GM12878 (cell line): Measurements from ENCODE around the gene MRPL49. TPM values are rescaled to one million over a fixed set of nuclear protein-coding genes. Genes with fewer than 3 reads are reported as not detected.
A peak's percentile ranks its signal among the peaks of the same experiment; 100 is the strongest.

ENCODE experiments used
- ATAC-seq: fragments of 200-7000 bp; cut with Tn5 transposase; 3 replicates; pipeline ENCODE4 v1.9.1; 2020; ENCODE audit warnings: mild to moderate bottlenecking, moderate library complexity
- BruUV-seq: library from RNA; stranded (reverse); fragments of 400-500 nt; replicated peaks from 2 replicates; lab custom pipeline; 2021; lab: Mats Ljungman, UMichigan
- CTCF ChIA-PET: fragments of 300-600 bp; sonication (Branson Sonifier 250); formaldehyde crosslinking; extraction: SDS; loops from one replicate; lab custom pipeline; 2021; ENCODE audit warnings: inconsistent platforms; lab: Yijun Ruan, JAX
- POLR2A ChIA-PET: fragments of 350-600 bp; formaldehyde crosslinking; extraction: SDS; loops from one replicate; lab custom pipeline; 2021; ENCODE audit warnings: inconsistent platforms; lab: Charles Lee
- RAD21 ChIA-PET: fragments of 300-600 bp; sonication (Branson Sonifier 250); formaldehyde crosslinking; loops from one replicate; lab custom pipeline; 2023; ENCODE audit warnings: antibody characterized with exemption; ENCODE audit not compliant: unreplicated experiment; lab: Charles Lee
- SMC1A ChIA-PET: fragments of 300-600 bp; sonication (Branson Sonifier 250); formaldehyde crosslinking; loops from one replicate; lab custom pipeline; 2023; ENCODE audit not compliant: unreplicated experiment, uncharacterized antibody; lab: Charles Lee
- DNase-seq: peaks from one replicate; pipeline ENCODE4 v3.0.0-alpha.2; 2011; ENCODE audit warnings: low read depth, low spot score
- FAIRE-seq: peaks from 3 replicates; lab custom pipeline; 2011; peaks lifted over from hg19 to GRCh38; lab: Jason Lieb, UNC
- H2AFZ ChIP-seq: 2 replicates; pipeline ENCODE4 v1.6.0; 2011; ENCODE audit warnings: low read depth, low read length, control low read depth; ENCODE audit not compliant: control insufficient read depth
- H3K27ac ChIP-seq: 2 replicates; pipeline ENCODE4 v1.5.1; 2011; ENCODE audit warnings: control low read depth; ENCODE audit not compliant: control insufficient read depth, insufficient read depth
- H3K27me3 ChIP-seq, 2 experiments: replicated peaks in 1 of 2; 2 replicates each; pipeline versions ENCODE4 v1.6.0 to v1.6.1; 2011; ENCODE audit warnings: low read length in 1 of 2; ENCODE audit not compliant: control insufficient read depth in 2 of 2, insufficient read depth in 2 of 2
- H3K36me3 ChIP-seq, 2 experiments: 2 replicates each; pipeline ENCODE4 v1.5.1; 2011; ENCODE audit warnings: low read length in 1 of 2; ENCODE audit not compliant: control insufficient read depth in 2 of 2, insufficient read depth in 2 of 2
- H3K4me1 ChIP-seq: 2 replicates; pipeline ENCODE4 v1.6.1; 2011; ENCODE audit warnings: mild to moderate bottlenecking, low read length, moderate library complexity, mixed read lengths; ENCODE audit not compliant: control insufficient read depth, insufficient read depth
- H3K4me2 ChIP-seq: 2 replicates; pipeline ENCODE4 v1.6.0; 2011; ENCODE audit warnings: control low read depth; ENCODE audit not compliant: control insufficient read depth, insufficient read depth
- H3K4me3 ChIP-seq: fragments of 200-600 bp; sonication (generic); 2 replicates; pipeline ENCODE4 v1.5.1; 2016
- H3K79me2 ChIP-seq: 2 replicates; pipeline ENCODE4 v1.6.0; 2011; ENCODE audit warnings: low read length; ENCODE audit not compliant: control insufficient read depth, insufficient read depth
- H3K9ac ChIP-seq: 2 replicates; pipeline ENCODE4 v1.8.0; 2011; ENCODE audit warnings: low read length, control low read depth, mixed read lengths; ENCODE audit not compliant: control insufficient read depth, insufficient read depth
- H3K9me3 ChIP-seq: replicated peaks from 3 replicates; pipeline ENCODE4 v1.5.1; 2011; ENCODE audit warnings: mild to moderate bottlenecking, low read length; ENCODE audit not compliant: control insufficient read depth, insufficient read depth
- H4K20me1 ChIP-seq: 2 replicates; pipeline ENCODE4 v1.6.0; 2011; ENCODE audit not compliant: control insufficient read depth, insufficient read depth
- BACH1 ChIP-seq: fragments of 450-650 bp; IDR thresholded peaks from 2 replicates; pipeline ENCODE4 v1.6.1; 2017; ENCODE audit warnings: mild to moderate bottlenecking, borderline replicate concordance
- SMARCA5 ChIP-seq: fragments of 450-650 bp; IDR thresholded peaks from 2 replicates; pipeline ENCODE4 v1.6.1; 2017; ENCODE audit warnings: mild to moderate bottlenecking
- SPI1 ChIP-seq: IDR thresholded peaks from 2 replicates; pipeline ENCODE4 v1.6.1; 2011; ENCODE audit warnings: low read depth, mild to moderate bottlenecking, low read length, moderate library complexity, borderline replicate concordance; ENCODE audit not compliant: insufficient read depth
- SRF ChIP-seq, 2 experiments: IDR thresholded peaks; 2 replicates each; pipeline ENCODE4 v1.6.1; 2011; ENCODE audit warnings: low read depth in 2 of 2, low read length in 2 of 2, mild to moderate bottlenecking in 1 of 2, moderate library complexity in 1 of 2
- YY1 ChIP-seq: IDR thresholded peaks from 2 replicates; pipeline ENCODE4 v1.6.1; 2011; ENCODE audit warnings: low read depth, mild to moderate bottlenecking, low read length
- ZBTB4 ChIP-seq: fragments of 450-650 bp; formaldehyde crosslinking; IDR thresholded peaks from 2 replicates; pipeline ENCODE4 v1.4.0; 2022; ENCODE audit warnings: mild to moderate bottlenecking, moderate library complexity
- WGBS: methylation state at CpG from one replicate; pipeline ENCODE4 v1.1.6; 2016; ENCODE audit warnings: low lambda C conversion rate; ENCODE audit not compliant: insufficient replicate concordance, insufficient coverage; ENCODE audit errors: missing lambda C conversion rate; 5-methylcytosine and 5-hydroxymethylcytosine counted together
- in situ Hi-C: fragments of 300-500 bp; cut with MboI; formaldehyde crosslinking; loops from 9 replicates; pipeline ENCODE4 v1.14.3; 2018; ENCODE audit warnings: mixed read lengths
- intact Hi-C: fragments of 100-400 bp; cut with micrococcal nuclease; formaldehyde crosslinking; loops from one replicate; pipeline ENCODE4 v1.14.2; 2022; ENCODE audit not compliant: unreplicated experiment
- polyA plus RNA-seq, 11 experiments: library from polyadenylated mRNA; depleted of rRNA in 4 of 11; unstranded in 6 of 11; stranded (reverse) in 5 of 11; fragments of >200 nt; fragmentation: Nextera tagmentation in 4 of 11; fragmentation: Illumina TruSeq in 1 of 11; extraction: Ambion mirVana in 4 of 11; extraction: Trizol in 1 of 11; gene quantifications; 1 replicate in 1 of 11; 2 replicates in 10 of 11; pipeline versions ENCODE4 v1.2.1 to v1.2.3, GENCODE V29; 2011 to 2016; ENCODE audit warnings: inconsistent platforms in 2 of 11, missing spikeins in 2 of 11, low read depth in 1 of 11
- total RNA-seq, 4 experiments: library from RNA; depleted of rRNA in 3 of 4; stranded (reverse); fragments of >200 nt in 3 of 4; fragmentation: Illumina TruSeq in 1 of 4; extraction: Trizol in 1 of 4; gene quantifications; 2 replicates each; pipeline versions ENCODE4 v1.2.1 to v1.2.3, GENCODE V29; 2013 to 2021

Gene MRPL49
- total and polyA plus RNA-seq, 10 of the 15 experiments (the other 5 are each of a cell fraction or from before 2014, with no cell fraction given): 42.0 to 116 (median 71.7) TPM

GRCh38 chr11:65147352-65148075, 25.4 kb downstream of the MRPL49 start:
- SMC1A ChIA-PET: interaction anchor here (2.7 kb wide), 1 partner anchor 12 kb away, joined by 9 read pairs; no protein-coding TSS in a partner anchor
- BruUV-seq: no TSS peak
- H3K36me3 ChIP-seq: no peaks in the 10 kb centered on the region
- no peaks in the 10 kb centered on the region for H3K9me3 ChIP-seq
- H3K27ac ChIP-seq: no peak overlapping the region
- TF ChIP-seq SRF (IDR thresholded peaks at IDR 0.05; ENCODE audit: low read depth in 2 of 2, low read length in 2 of 2): no peak
- TF ChIP-seq ZBTB4 (CRISPR knock-in tag): no peak
- TF ChIP-seq BACH1: no peak
- TF ChIP-seq SPI1: no peak
- no peak for TF ChIP-seq SMARCA5
- TF ChIP-seq YY1: 0 out of 2 replicates have a peak, but pooled peaks have one; percentile 38
- 76% methylated on average over 2 of the region's 2 CpGs for WGBS
- DNase-seq (no peak), FAIRE-seq (no peak), ATAC-seq (no peak)
- H3K4me1 ChIP-seq: peaks cover 25% of the 10 kb centered on the region
- CTCF ChIA-PET: interaction anchor here (0.6 to 1.2 kb wide), 5 partner anchors 10 to 253 kb away, joined by 3 to 4 read pairs (median 3); partner anchors contain the start of gene CAPN1
- no peak overlapping the region for H3K4me2 ChIP-seq
- in situ Hi-C loops: no loop called here
- H4K20me1 ChIP-seq: no peaks in the 10 kb centered on the region
- H2AFZ ChIP-seq: no peak overlapping the region
- H3K27me3 ChIP-seq: no peaks in the 10 kb centered on the region; a peak in 1 of 4 replicates
- POLR2A ChIA-PET: interaction anchor here (2.2 kb wide), 1 partner anchor 12 kb away, joined by 9 read pairs; no protein-coding TSS in a partner anchor
- RAD21 ChIA-PET: interaction anchor here (0.6 to 1.7 kb wide), 3 partner anchors 12 to 301 kb away, joined by 3 to 4 read pairs (median 3); partner anchors contain the start of gene ARL2
- H3K9ac ChIP-seq: no peak overlapping the region
- intact Hi-C loops: no loop called here
- no peak overlapping the region for H3K4me3 ChIP-seq
- H3K79me2 ChIP-seq: no peaks in the 10 kb centered on the region
